ENCODE data around the gene TMEM52.

GRCh38 chr1:1941211-1941841, 22.2 kb upstream of the TMEM52 start:
- TF ChIP-seq, protein P1, sequence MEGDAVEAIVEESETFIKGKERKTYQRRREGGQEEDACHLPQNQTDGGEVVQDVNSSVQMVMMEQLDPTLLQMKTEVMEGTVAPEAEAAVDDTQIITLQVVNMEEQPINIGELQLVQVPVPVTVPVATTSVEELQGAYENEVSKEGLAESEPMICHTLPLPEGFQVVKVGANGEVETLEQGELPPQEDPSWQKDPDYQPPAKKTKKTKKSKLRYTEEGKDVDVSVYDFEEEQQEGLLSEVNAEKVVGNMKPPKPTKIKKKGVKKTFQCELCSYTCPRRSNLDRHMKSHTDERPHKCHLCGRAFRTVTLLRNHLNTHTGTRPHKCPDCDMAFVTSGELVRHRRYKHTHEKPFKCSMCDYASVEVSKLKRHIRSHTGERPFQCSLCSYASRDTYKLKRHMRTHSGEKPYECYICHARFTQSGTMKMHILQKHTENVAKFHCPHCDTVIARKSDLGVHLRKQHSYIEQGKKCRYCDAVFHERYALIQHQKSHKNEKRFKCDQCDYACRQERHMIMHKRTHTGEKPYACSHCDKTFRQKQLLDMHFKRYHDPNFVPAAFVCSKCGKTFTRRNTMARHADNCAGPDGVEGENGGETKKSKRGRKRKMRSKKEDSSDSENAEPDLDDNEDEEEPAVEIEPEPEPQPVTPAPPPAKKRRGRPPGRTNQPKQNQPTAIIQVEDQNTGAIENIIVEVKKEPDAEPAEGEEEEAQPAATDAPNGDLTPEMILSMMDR (IDR thresholded peaks at IDR 0.05) = no peak
- TF ChIP-seq POLR2AphosphoS5 (IDR thresholded peaks at IDR 0.05) (no peak), POLR2A (IDR thresholded peaks at IDR 0.05; ENCODE audit: low read depth) (no peak), EP300 (IDR thresholded peaks at IDR 0.05) (no peak)
